Choroid plexus epithelial cell (primary cell): ENCODE data around the gene NETO2.
A peak's percentile ranks its signal among the peaks of the same experiment; 100 is the strongest.
"Not testable (repeated sequence)": the region's sequence is repeated elsewhere in the genome, so short reads cannot be mapped to it uniquely, and the experiment has no call there.

Source experiments
- DNase-seq: peaks from one replicate; pipeline ENCODE4 v3.0.0-alpha.2; 2010; ENCODE audit warnings: low read depth
- H3K4me3 ChIP-seq: 2 replicates; pipeline ENCODE4 v1.5.1; 2011; ENCODE audit warnings: low read depth, mild to moderate bottlenecking, control low read depth, low read length, moderate library complexity
- CTCF ChIP-seq: conservative IDR thresholded peaks from 2 replicates; pipeline ENCODE4 v1.5.1; 2011; ENCODE audit warnings: low read depth, mild to moderate bottlenecking, control low read depth, inconsistent platforms, low read length, moderate library complexity

The NETO2 gene

GRCh38 chr16:47063011-47063724 lies 80.6 kb downstream of the NETO2 start:
- DNase-seq, result no peak
- no peak overlapping the region for H3K4me3 ChIP-seq
- no peak for TF ChIP-seq CTCF

- no peak for TF ChIP-seq CTCF
- no peak overlapping the region for H3K4me3 ChIP-seq
- no peak for DNase-seq
Observed at GRCh38 chr16:47061204-47061603, 82.5 kb downstream of the NETO2 start.

GRCh38 chr16:47060596-47060995 lies 83.1 kb downstream of the NETO2 start:
- no peak for TF ChIP-seq CTCF
- no peak for DNase-seq
- H3K4me3 ChIP-seq, result no peak overlapping the region

GRCh38 chr16:47059991-47060390 lies 83.8 kb downstream of the NETO2 start:
- no peak for DNase-seq
- no peak for TF ChIP-seq CTCF
- H3K4me3 ChIP-seq, result no peak overlapping the region

GRCh38 chr16:47059130-47059529 lies 84.6 kb downstream of the NETO2 start:
- DNase-seq, H3K4me3 ChIP-seq: not testable (repeated sequence)

GRCh38 chr16:47058295-47059086 lies 85.3 kb downstream of the NETO2 start:
- TF ChIP-seq CTCF, result no peak
- DNase-seq, result peak; percentile 14
- no peak overlapping the region for H3K4me3 ChIP-seq

GRCh38 chr16:47057630-47057993 lies 86.1 kb downstream of the NETO2 start:
- TF ChIP-seq CTCF, result no peak
- no peak for DNase-seq
- no peak overlapping the region for H3K4me3 ChIP-seq
